Aorta (tissue), 5 donors: ENCODE data around the gene SIRPB2. TPM values are rescaled to one million over a fixed set of nuclear protein-coding genes. Genes with fewer than 3 reads are reported as not detected.
A peak's percentile ranks its signal among the peaks of the same experiment; 100 is the strongest.

Experiments used
- ATAC-seq: fragments of 200-7000 bp; cut with Tn5 transposase; one replicate; pipeline ENCODE4 v1.9.1; 2022; ENCODE audit warnings: moderate library complexity; ENCODE audit not compliant: low FRiP score
- DNase-seq, 2 donors: peaks; one replicate each; pipeline ENCODE4 v3.0.0-alpha.2; 2020
- H3K27ac ChIP-seq, 2 donors: one replicate each; pipeline ENCODE4 v1.5.1; 2013; ENCODE audit warnings: low read length in 2 of 2, mild to moderate bottlenecking in 2 of 2, moderate library complexity in 2 of 2, control low read depth in 1 of 2, inconsistent platforms in 1 of 2, low read depth in 1 of 2
- H3K27me3 ChIP-seq, 2 donors: one replicate each; pipeline ENCODE4 v1.6.1; 2013; ENCODE audit warnings: control low read depth in 1 of 2, low read length in 1 of 2, mild to moderate bottlenecking in 1 of 2, moderate library complexity in 1 of 2; ENCODE audit not compliant: insufficient read depth in 2 of 2, control insufficient read depth in 1 of 2
- H3K36me3 ChIP-seq, 2 donors: one replicate each; pipeline ENCODE4 v1.6.1; 2013; ENCODE audit warnings: control low read depth in 1 of 2, low read length in 1 of 2, mild to moderate bottlenecking in 1 of 2; ENCODE audit not compliant: insufficient read depth in 2 of 2, control insufficient read depth in 1 of 2
- H3K4me1 ChIP-seq, 2 donors: one replicate each; pipeline ENCODE4 v1.6.1; 2013; ENCODE audit warnings: low read length in 2 of 2, control low read depth in 1 of 2, mild to moderate bottlenecking in 1 of 2, moderate library complexity in 1 of 2; ENCODE audit not compliant: insufficient read depth in 2 of 2, control insufficient read depth in 1 of 2
- H3K4me3 ChIP-seq, 2 donors: one replicate each; pipeline ENCODE4 v1.5.1; 2013; ENCODE audit warnings: low read length in 2 of 2, control low read depth in 1 of 2, mild to moderate bottlenecking in 1 of 2
- H3K9me3 ChIP-seq: one replicate; pipeline ENCODE4 v1.6.1; 2013; ENCODE audit warnings: mild to moderate bottlenecking, low read length; ENCODE audit not compliant: control insufficient read depth
- WGBS, 2 donors: extraction: QIAGEN DNeasy Blood & Tissue Kit; methylation state at CpG; one replicate each; pipeline ENCODE4 v1.1.7; 2013; 5-methylcytosine and 5-hydroxymethylcytosine counted together
- intact Hi-C, 2 donors: fragments of 100-400 bp; cut with DNase I; formaldehyde crosslinking; loops; one replicate each; pipeline versions ENCODE4 v1.14.2 to v1.15.0; 2022
- polyA plus RNA-seq, 2 donors: library from polyadenylated mRNA; stranded (reverse); fragments of 200-250 nt; gene quantifications; one replicate each; pipeline ENCODE4 v1.2.3, GENCODE V29; 2013
- total RNA-seq, 2 donors: library from RNA; stranded (reverse); fragmentation: NEBNext Ultra II Directional; extraction: Animal tissue kit (Norgen Biotek cat#: 25700); gene quantifications; one replicate each; pipeline ENCODE4 v1.2.1, GENCODE V29; 2021
- donor health status: healthy with polysubstance abuse.
- donor health status: Bipolar disorder and iron deficiency.
- donor health status: DM: no; HTN: no; CAD: no.
- donor health status: DM: no; HTN: no; CAD: no.
- donor health status: DM: yes; HTN: yes; CAD: no.

Gene SIRPB2
- total and polyA plus RNA-seq, 4 donors, result 1.00 to 27.3 (median 8.5) TPM

- WGBS, 2 donors, result 82 to 84% methylated on average over 2 of the region's 2 CpGs
- ATAC-seq, result peak; percentile 48
Measured at GRCh38 chr20:1434571-1435336, 56.5 kb downstream of the SIRPB2 start.

DNA sequence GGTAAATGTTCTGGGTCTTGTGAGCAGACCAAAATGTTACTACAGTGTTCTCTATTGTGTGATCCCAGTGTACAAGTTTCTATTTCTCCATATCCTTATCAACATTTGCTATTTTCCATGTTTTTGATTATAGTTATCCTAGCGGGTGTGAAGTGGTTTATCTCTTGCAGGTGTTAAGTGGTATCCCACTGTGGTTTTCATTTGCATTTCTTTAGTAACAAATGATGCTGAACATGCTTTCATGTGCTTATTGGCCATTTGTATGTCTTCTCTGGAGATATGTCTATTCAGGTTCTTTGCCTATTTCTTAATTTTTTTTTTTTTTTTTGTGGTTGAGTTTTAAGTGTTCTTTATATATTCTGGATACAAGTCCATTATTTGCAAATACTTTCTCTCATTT lies 60.1 kb downstream of the SIRPB2 start:
- intact Hi-C loops, result no loop called here
- Histone ChIP-seq H3K36me3 (no peaks in the 10 kb centered on the region), H3K9me3 (no peaks in the 10 kb centered on the region), H3K27ac (no peak overlapping the region), H3K4me3 (no peak overlapping the region), H3K27me3 (no peaks in the 10 kb centered on the region), H3K4me1 (no peaks in the 10 kb centered on the region)
- ATAC-seq (no peak), DNase-seq (no peak)
- 30 to 38% methylated on average over 1 of the region's 1 CpG for WGBS, 2 donors

More at GRCh38 chr20:1434571-1435336, 56.5 kb downstream of the SIRPB2 start:
- intact Hi-C loops, result no loop called here
- Histone ChIP-seq H3K36me3 (no peaks in the 10 kb centered on the region), H3K27me3 (no peaks in the 10 kb centered on the region), H3K4me3 (no peak overlapping the region), H3K9me3 (no peaks in the 10 kb centered on the region), H3K4me1 (no peaks in the 10 kb centered on the region), H3K27ac (no peak overlapping the region)
- peak in 1 of 2 donors; percentile 53 for DNase-seq

- Histone ChIP-seq H3K36me3 (no peaks in the 10 kb centered on the region), H3K4me3 (no peak overlapping the region), H3K27ac (no peak overlapping the region), H3K27me3 (no peaks in the 10 kb centered on the region), H3K4me1 (no peaks in the 10 kb centered on the region), H3K9me3 (no peaks in the 10 kb centered on the region)
- WGBS, 2 donors, result 71 to 80% methylated on average over 1 of the region's 1 CpG
- ATAC-seq (no peak), DNase-seq (no peak)
- intact Hi-C loops, result no loop called here
Measured at GRCh38 chr20:1430004-1430451, 61.2 kb downstream of the SIRPB2 start.

- no peaks in the 10 kb centered on the region for H3K36me3 ChIP-seq
- DNase-seq, result no peak
- H3K27me3 ChIP-seq, result no peaks in the 10 kb centered on the region
- 86 to 87% methylated on average over 4 of the region's 4 CpGs for WGBS, 2 donors
- ATAC-seq, result no peak
- no peak overlapping the region for H3K27ac ChIP-seq
- intact Hi-C loops, result no loop called here
- no peak overlapping the region for H3K4me3 ChIP-seq
- no peaks in the 10 kb centered on the region for H3K9me3 ChIP-seq
- no peaks in the 10 kb centered on the region for H3K4me1 ChIP-seq
Measured at GRCh38 chr20:1429143-1429728, 62.0 kb downstream of the SIRPB2 start.

DNA sequence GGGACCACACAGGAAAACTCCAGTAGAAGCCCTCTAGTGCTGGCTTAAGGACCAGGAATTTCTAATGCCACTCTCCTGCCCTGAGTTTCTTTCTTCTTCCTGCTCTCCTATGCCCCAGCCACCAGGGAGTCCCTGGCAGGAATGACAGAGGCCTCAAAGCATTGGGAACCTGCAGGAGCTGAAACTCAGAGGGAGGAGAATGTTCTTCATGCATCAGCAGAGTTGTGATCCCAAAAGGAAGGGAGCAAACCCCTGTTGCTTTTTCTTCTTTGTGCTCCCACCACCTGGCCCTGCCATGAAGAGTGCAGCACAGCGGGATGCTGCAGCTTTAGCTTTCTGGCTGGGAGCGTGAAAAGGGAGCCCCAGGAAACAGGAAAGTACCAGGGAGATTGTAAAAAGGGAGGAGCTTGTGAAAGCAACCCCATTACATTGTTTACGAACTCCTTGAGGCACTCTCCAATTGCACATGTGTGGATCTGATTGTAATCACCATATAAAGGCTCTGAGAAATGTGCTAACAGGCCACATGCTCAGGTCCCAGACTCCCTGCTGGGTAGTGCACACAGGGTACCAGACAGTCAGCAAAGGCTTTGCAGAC lies 63.7 kb downstream of the SIRPB2 start:
- Histone ChIP-seq H3K4me1 (no peaks in the 10 kb centered on the region), H3K9me3 (no peaks in the 10 kb centered on the region), H3K27me3 (no peaks in the 10 kb centered on the region), H3K27ac (no peak overlapping the region), H3K36me3 (no peaks in the 10 kb centered on the region), H3K4me3 (no peak overlapping the region)
- DNase-seq (no peak), ATAC-seq (no peak)
- WGBS, 2 donors, result 15 to 25% methylated on average over 3 of the region's 3 CpGs
- intact Hi-C loops, result no loop called here

DNA sequence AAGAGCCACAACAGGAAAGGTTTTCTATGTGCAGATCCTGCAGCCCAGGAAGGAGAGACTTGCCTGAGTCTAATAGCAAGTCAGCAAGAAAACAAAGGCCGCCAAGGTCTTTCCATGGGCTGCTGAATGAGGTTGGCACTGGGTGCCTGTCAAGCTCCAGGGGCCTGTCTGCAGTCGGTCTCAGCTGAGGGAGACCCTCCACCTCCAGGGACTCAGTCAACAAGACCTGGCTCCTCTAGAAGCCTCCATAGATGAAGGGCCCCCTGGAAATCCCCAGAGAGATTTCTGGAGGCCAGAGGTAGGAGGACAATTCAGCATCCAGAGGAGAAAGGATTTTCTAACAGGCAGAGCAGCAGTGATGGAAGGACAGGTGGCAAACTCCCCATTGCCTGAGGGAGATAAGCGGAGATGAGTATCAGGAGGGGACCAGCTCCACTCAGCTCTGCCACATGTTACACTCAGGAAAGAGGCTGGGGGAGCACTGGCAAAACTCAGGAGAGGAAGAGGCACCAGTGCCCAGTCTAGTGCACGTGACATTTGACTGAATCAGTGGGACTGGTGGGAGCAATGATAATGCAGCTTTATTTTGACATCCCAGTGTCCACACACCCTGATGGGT lies 64.9 kb downstream of the SIRPB2 start:
- Histone ChIP-seq H3K9me3 (peaks cover under 1% of the 10 kb centered on the region), H3K4me3 (no peak overlapping the region), H3K27me3 (no peaks in the 10 kb centered on the region), H3K4me1 (no peaks in the 10 kb centered on the region), H3K36me3 (no peaks in the 10 kb centered on the region), H3K27ac (no peak overlapping the region)
- intact Hi-C loops, result no loop called here
- 59 to 66% methylated on average over 4 of the region's 4 CpGs for WGBS, 2 donors
- DNase-seq (no peak), ATAC-seq (no peak)

Other genes with a start within 250 kb of the SIRPB2 start
- gene SNPH, start 225.1 kb downstream of the SIRPB2 start, total RNA-seq, result 1 to 10 TPM; 4.9 to 6.2 TPM
- gene SNPH, start 225.1 kb downstream of the SIRPB2 start, polyA plus RNA-seq, result 1 to 10 TPM; 1.3 to 6.8 TPM
- 1 to 10 TPM; 5.3 to 6.9 TPM for gene SDCBP2, start 162.3 kb downstream of the SIRPB2 start, total RNA-seq
- gene SDCBP2, start 162.3 kb downstream of the SIRPB2 start, polyA plus RNA-seq, result 10 to 100 TPM in 1 of 2 donors, 1 to 10 TPM in 1; 4.0 to 63.4 TPM
- 100 to 1,000 TPM; 249 to 273 TPM for gene FKBP1A, start 98.4 kb downstream of the SIRPB2 start, total RNA-seq
- gene FKBP1A, start 98.4 kb downstream of the SIRPB2 start, polyA plus RNA-seq, result 100 to 1,000 TPM; 105 to 202 TPM
- 10 to 100 TPM; 61.3 to 71.3 TPM for gene NSFL1C, start 24.6 kb downstream of the SIRPB2 start, total RNA-seq
- gene NSFL1C, start 24.6 kb downstream of the SIRPB2 start, polyA plus RNA-seq, result 10 to 100 TPM; 35.6 to 59.7 TPM
- under 1 TPM; 0.30 to 0.42 TPM for gene SIRPD, start 66.3 kb upstream of the SIRPB2 start, total RNA-seq
- not detected for gene SIRPD, start 66.3 kb upstream of the SIRPB2 start, polyA plus RNA-seq
- 1 to 10 TPM; 1.8 to 3.1 TPM for gene SIRPB1, start 128.6 kb upstream of the SIRPB2 start, total RNA-seq
- 1 to 10 TPM in 1 of 2 donors, under 1 TPM in 1; 0.36 to 1.6 TPM for gene SIRPB1, start 128.6 kb upstream of the SIRPB2 start, polyA plus RNA-seq
- under 1 TPM in 1 of 2 donors, not detected in 1; 0.87 TPM for gene SIRPG, start 166.4 kb upstream of the SIRPB2 start, total RNA-seq
- not detected for gene SIRPG, start 166.4 kb upstream of the SIRPB2 start, polyA plus RNA-seq